ENCODE results near the gene SHISA6. TPM values are rescaled to one million over a fixed set of nuclear protein-coding genes. Genes with fewer than 3 reads are reported as not detected.

SHISA6 gene
- total and polyA plus RNA-seq, 4 donors, result not detected

GRCh38 chr17:11287791-11288190, 46.8 kb downstream of the SHISA6 start:
- peaks cover 0 to 3% (median 0%) of the 10 kb centered on the region in 4 donors for H3K9me3 ChIP-seq (ENCODE audit: control insufficient read depth in 4 of 4, low read length in 3 of 4)
- no peaks in the 10 kb centered on the region for H3K4me1 ChIP-seq (ENCODE audit: control insufficient read depth in 4 of 4, insufficient read depth in 4 of 4, low read length in 3 of 4)
- H3K27me3 ChIP-seq (ENCODE audit: control insufficient read depth in 4 of 4, insufficient read depth in 4 of 4, low read length in 3 of 4), result peaks cover 0 to 4% (median 1%) of the 10 kb centered on the region in 4 donors
- no peak overlapping the region for H3K27ac ChIP-seq (ENCODE audit: low read depth in 1 of 2, low read length in 2 of 2)
- no peak for TF ChIP-seq YY1 (IDR thresholded peaks at IDR 0.05)
- TF ChIP-seq ZBTB33 (IDR thresholded peaks at IDR 0.05), result no peak
- TF ChIP-seq CTCF (IDR thresholded peaks at IDR 0.05; ENCODE audit: low read depth, low read length, missing input control), result no peak
- TF ChIP-seq SP1 (IDR thresholded peaks at IDR 0.05), result no peak
- TF ChIP-seq HNF4A (conservative IDR thresholded peaks at IDR 0.05), result no peak
- no peak for TF ChIP-seq EGR1 (IDR thresholded peaks at IDR 0.05; ENCODE audit: low read depth in 2 of 2)
- TF ChIP-seq NR2F2 (IDR thresholded peaks at IDR 0.05), result no peak
- TF ChIP-seq RXRA (IDR thresholded peaks at IDR 0.05), result no peak
- TF ChIP-seq FOXA1 (IDR thresholded peaks at IDR 0.05), result no peak
- no peak for TF ChIP-seq FOXA2 (IDR thresholded peaks at IDR 0.05)
- TF ChIP-seq REST (IDR thresholded peaks at IDR 0.05), result no peak
- no peak for TF ChIP-seq HNF4G (IDR thresholded peaks at IDR 0.05)
- TF ChIP-seq ATF3 (IDR thresholded peaks at IDR 0.05), result no peak
- no peak for TF ChIP-seq RAD21 (IDR thresholded peaks at IDR 0.05)
- no peak for TF ChIP-seq GABPA (IDR thresholded peaks at IDR 0.05 in 1 of 2, conservative IDR thresholded peaks at IDR 0.05 in 1 of 2)
- TF ChIP-seq TAF1 (conservative IDR thresholded peaks at IDR 0.05), result no peak
- no peak for TF ChIP-seq MAX (IDR thresholded peaks at IDR 0.05)
- no peak overlapping the region for H3K4me3 ChIP-seq (ENCODE audit: low read depth in 1 of 3, low read length in 3 of 3)
- DNase-seq (ENCODE audit: low spot score), result no peak
- H3K36me3 ChIP-seq (ENCODE audit: control insufficient read depth in 4 of 4, insufficient read depth in 3 of 4, low read depth in 1 of 4, low read length in 3 of 4), result no peaks in the 10 kb centered on the region
- H3K9ac ChIP-seq (ENCODE audit: low read depth in 1 of 2, low read length in 2 of 2), result no peak overlapping the region

GRCh38 chr17:11290814-11291213, 49.8 kb downstream of the SHISA6 start:
- Histone ChIP-seq H3K9ac (ENCODE audit: low read depth in 1 of 2, low read length in 2 of 2) (no peak overlapping the region), H3K27ac (ENCODE audit: low read depth in 1 of 2, low read length in 2 of 2) (no peak overlapping the region), H3K36me3 (ENCODE audit: control insufficient read depth in 4 of 4, insufficient read depth in 3 of 4, low read depth in 1 of 4, low read length in 3 of 4) (no peaks in the 10 kb centered on the region)
- TF ChIP-seq REST (IDR thresholded peaks at IDR 0.05) (no peak), FOXA1 (IDR thresholded peaks at IDR 0.05) (no peak), CTCF (IDR thresholded peaks at IDR 0.05; ENCODE audit: low read depth, low read length, missing input control) (no peak), JUND (IDR thresholded peaks at IDR 0.05) (no peak), FOXA2 (IDR thresholded peaks at IDR 0.05) (no peak), RXRA (IDR thresholded peaks at IDR 0.05) (no peak), RAD21 (IDR thresholded peaks at IDR 0.05) (no peak), NR2F2 (IDR thresholded peaks at IDR 0.05) (no peak), SP1 (IDR thresholded peaks at IDR 0.05) (no peak)

More at GRCh38 chr17:11290814-11291213, 49.8 kb downstream of the SHISA6 start:
- Histone ChIP-seq H3K9me3 (ENCODE audit: control insufficient read depth in 4 of 4, low read length in 3 of 4) (no peaks in the 10 kb centered on the region), H3K4me3 (ENCODE audit: low read depth in 1 of 3, low read length in 3 of 3) (no peak overlapping the region), H3K4me1 (ENCODE audit: control insufficient read depth in 4 of 4, insufficient read depth in 4 of 4, low read length in 3 of 4) (no peaks in the 10 kb centered on the region), H3K27me3 (ENCODE audit: control insufficient read depth in 4 of 4, insufficient read depth in 4 of 4, low read length in 3 of 4) (peaks cover 0 to 4% (median 0%) of the 10 kb centered on the region in 4 donors)
- DNase-seq (ENCODE audit: low spot score), result no peak
- 89% methylated on average over 7 of the region's 7 CpGs for WGBS

Measured in liver (tissue), 9 donors.